SK-N-SH (cell line): ENCODE data around the gene FADS1. TPM values are rescaled to one million over a fixed set of nuclear protein-coding genes. Genes with fewer than 3 reads are reported as not detected.

ENCODE experiments used
- polyA plus RNA-seq, 3 experiments: library from polyadenylated mRNA; depleted of rRNA; stranded (reverse); fragments of >200 nt; gene quantifications; 2 replicates each; pipeline ENCODE4 v1.2.3, GENCODE V29; 2012

Gene FADS1
- polyA plus RNA-seq, 1 of the 3 experiments (the other 2 are of a cell fraction): 20.6 TPM

Other genes starting within 250 kb of the FADS1 start
- 1.1 and 1.4 TPM in 2 replicates for gene SYT7, start 235.9 kb downstream of the FADS1 start, polyA plus RNA-seq (2012; rRNA removed)
- 2.7 and 3.3 TPM in 2 replicates for gene DAGLA, start 136.6 kb downstream of the FADS1 start, polyA plus RNA-seq (2012; rRNA removed)
- gene MYRF, start 64.4 kb downstream of the FADS1 start, polyA plus RNA-seq (2012; rRNA removed): 1.8 and 2.8 TPM in 2 replicates
- gene TMEM258, start 24.4 kb downstream of the FADS1 start, polyA plus RNA-seq (2012; rRNA removed): 454 and 617 TPM in 2 replicates
- 35.9 and 39.5 TPM in 2 replicates for gene FEN1, start 24.1 kb downstream of the FADS1 start, polyA plus RNA-seq (2012; rRNA removed)
- gene FADS2, start 11.3 kb upstream of the FADS1 start, polyA plus RNA-seq (2012; rRNA removed): 67.8 and 77.1 TPM in 2 replicates
- gene FADS3, start 74.5 kb upstream of the FADS1 start, polyA plus RNA-seq (2012; rRNA removed): 93.3 and 116 TPM in 2 replicates
- gene RAB3IL1, start 100.6 kb upstream of the FADS1 start, polyA plus RNA-seq (2012; rRNA removed): 9.8 and 10.2 TPM in 2 replicates
- 0.30 and 0.47 TPM in 2 replicates for gene BEST1, start 133.3 kb upstream of the FADS1 start, polyA plus RNA-seq (2012; rRNA removed)
- 879 and 1,229 TPM in 2 replicates for gene FTH1, start 150.6 kb upstream of the FADS1 start, polyA plus RNA-seq (2012; rRNA removed)